Thymus (tissue), 11 donors: ENCODE results near the gene GRAMD4. TPM values are rescaled to one million over a fixed set of nuclear protein-coding genes. Genes with fewer than 3 reads are reported as not detected.

Experiments used
- DNase-seq, 9 donors: peaks; one replicate each; pipeline ENCODE4 v3.0.0-alpha.2; 2013; ENCODE audit warnings: low spot score in 9 of 9, low read depth in 6 of 9, missing footprints in 1 of 9
- H3K27ac ChIP-seq, 2 donors: one replicate each; pipeline ENCODE4 v1.5.1; 2013; ENCODE audit warnings: control low read depth in 1 of 2, low read depth in 1 of 2, low read length in 1 of 2, mild to moderate bottlenecking in 1 of 2, moderate library complexity in 1 of 2
- H3K27me3 ChIP-seq, 2 donors: one replicate each; pipeline ENCODE4 v1.5.1; 2013; ENCODE audit warnings: low read length in 1 of 2; ENCODE audit not compliant: control insufficient read depth in 2 of 2, insufficient read depth in 1 of 2
- H3K36me3 ChIP-seq, 2 donors: one replicate each; pipeline ENCODE4 v1.5.1; 2013; ENCODE audit warnings: low read length in 1 of 2, mild to moderate bottlenecking in 1 of 2, moderate library complexity in 1 of 2; ENCODE audit not compliant: control insufficient read depth in 2 of 2, insufficient read depth in 2 of 2
- H3K4me1 ChIP-seq, 2 donors: one replicate each; pipeline ENCODE4 v1.5.1; 2013; ENCODE audit warnings: low read length in 2 of 2; ENCODE audit not compliant: control insufficient read depth in 2 of 2, insufficient read depth in 2 of 2
- H3K4me3 ChIP-seq, 2 donors: one replicate each; pipeline ENCODE4 v1.5.1; 2013; ENCODE audit warnings: low read length in 2 of 2, control low read depth in 1 of 2, mild to moderate bottlenecking in 1 of 2
- H3K9me3 ChIP-seq, 2 donors: one replicate each; pipeline ENCODE4 v1.5.1; 2013; ENCODE audit warnings: low read length in 1 of 2, mild to moderate bottlenecking in 1 of 2; ENCODE audit not compliant: control insufficient read depth in 2 of 2, insufficient read depth in 1 of 2
- WGBS: extraction: QIAGEN DNeasy Blood & Tissue Kit; methylation state at CpG from one replicate; pipeline ENCODE4 v1.1.7; 2013; 5-methylcytosine and 5-hydroxymethylcytosine counted together
- polyA plus RNA-seq: library from polyadenylated mRNA; stranded (reverse); fragments of 200-250 nt; gene quantifications from one replicate; pipeline ENCODE4 v1.2.3, GENCODE V29; 2013
- total RNA-seq: library from RNA; stranded (reverse); fragments of 120-200 nt; gene quantifications from one replicate; pipeline ENCODE4 v1.2.4, GENCODE V29; 2013
- donor health status: healthy.

Gene GRAMD4
- total and polyA plus RNA-seq, 2 donors = 34.4 to 37.3 TPM

DNA sequence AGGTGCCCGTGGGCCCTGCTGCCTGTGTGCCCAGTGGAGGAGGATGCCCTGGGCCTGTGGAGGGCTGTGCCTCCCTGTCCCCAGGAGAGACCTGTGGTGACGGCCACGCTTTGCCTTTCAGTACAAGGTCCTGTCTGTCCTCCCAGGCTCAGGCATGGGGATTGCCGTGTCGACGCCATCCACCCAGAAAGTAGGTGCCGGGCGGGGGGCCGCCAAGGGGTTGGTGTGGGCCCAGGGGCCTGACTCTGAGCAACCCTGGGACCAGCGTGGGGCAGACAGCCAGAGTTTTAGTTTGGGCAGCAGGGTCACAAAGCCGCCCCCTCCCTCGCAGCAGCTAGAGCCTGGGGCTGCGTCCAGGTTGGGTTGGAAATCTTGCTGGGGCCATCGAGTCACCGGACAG is 56.3 kb downstream of the GRAMD4 start:
- Histone ChIP-seq H3K36me3 (peaks cover 27 to 30% of the 10 kb centered on the region in 2 donors), H3K4me1 (peaks cover 26 to 59% of the 10 kb centered on the region in 2 donors), H3K27me3 (no peaks in the 10 kb centered on the region), H3K9me3 (no peaks in the 10 kb centered on the region), H3K27ac (no peak overlapping the region), H3K4me3 (no peak overlapping the region)
- 96% methylated on average over 15 of the region's 15 CpGs for WGBS
- no peak for DNase-seq

DNA sequence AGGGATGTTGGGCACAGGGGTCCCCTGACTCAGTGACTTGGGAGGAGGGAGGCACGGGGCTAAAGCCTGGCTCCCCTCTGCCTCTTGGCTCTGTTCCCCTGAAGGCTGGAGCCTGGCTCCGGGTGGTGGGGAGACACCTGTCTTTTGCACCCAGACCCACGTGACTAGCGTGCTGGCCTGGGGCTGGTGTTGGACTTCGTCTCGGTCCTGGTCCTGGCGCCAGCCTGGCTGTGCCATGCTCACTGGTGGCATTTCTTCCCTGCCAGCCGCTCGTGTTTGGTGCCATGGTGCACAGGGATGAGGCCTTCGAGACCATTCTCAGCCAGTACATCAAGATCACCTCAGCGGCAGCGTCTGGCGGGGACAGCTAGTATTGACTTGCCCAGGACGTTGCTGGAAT is 56.7 kb downstream of the GRAMD4 start:
- H3K4me3 ChIP-seq = no peak overlapping the region
- 94% methylated on average over 14 of the region's 14 CpGs for whole genome bisulfite sequencing
- peaks cover 26 to 56% of the 10 kb centered on the region in 2 donors for H3K4me1 ChIP-seq
- no peaks in the 10 kb centered on the region for H3K9me3 ChIP-seq
- no peak for DNase-seq
- no peak overlapping the region for H3K27ac ChIP-seq
- peaks cover 27 to 30% of the 10 kb centered on the region in 2 donors for H3K36me3 ChIP-seq
- H3K27me3 ChIP-seq = no peaks in the 10 kb centered on the region

DNA sequence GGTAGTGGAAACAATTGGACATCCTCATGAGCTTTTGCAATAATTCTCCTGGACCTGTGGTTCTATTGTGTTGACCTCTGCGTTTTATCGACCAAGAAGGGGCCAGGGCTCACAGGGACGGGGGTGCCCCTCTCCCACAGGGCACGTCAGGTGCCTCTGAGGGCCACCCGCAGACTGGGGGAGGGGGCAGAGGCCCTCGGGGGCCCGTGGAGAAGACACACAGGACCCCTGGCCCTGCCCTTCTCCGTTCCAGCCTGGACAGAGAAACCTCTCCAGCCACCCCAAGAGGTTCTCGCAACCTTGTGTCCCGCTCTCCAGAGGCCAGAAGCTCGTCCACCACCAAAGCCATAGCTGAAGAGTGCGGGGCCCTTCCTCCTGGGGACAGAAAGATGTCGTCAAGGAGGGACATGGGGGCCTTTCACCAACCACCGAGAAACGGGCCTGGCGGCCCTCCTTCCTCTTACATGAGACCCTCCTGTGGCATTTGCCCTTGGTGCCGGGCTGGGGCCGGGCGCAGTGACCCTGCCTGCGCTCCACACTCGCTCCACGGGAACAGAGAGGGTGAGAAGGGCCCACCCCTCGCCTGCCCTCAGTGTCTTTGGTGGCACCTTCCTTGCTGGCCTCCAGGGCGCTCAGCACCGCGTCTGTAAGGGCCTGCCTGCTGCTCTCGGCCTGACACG is 57.3 kb downstream of the GRAMD4 start:
- H3K36me3 ChIP-seq = peaks cover 27 to 30% of the 10 kb centered on the region in 2 donors
- WGBS = 96% methylated on average over 28 of the region's 28 CpGs
- H3K4me3 ChIP-seq = no peak overlapping the region
- no peak overlapping the region for H3K27ac ChIP-seq
- no peaks in the 10 kb centered on the region for H3K27me3 ChIP-seq
- H3K9me3 ChIP-seq = no peaks in the 10 kb centered on the region
- peaks cover 26 to 50% of the 10 kb centered on the region in 2 donors for H3K4me1 ChIP-seq
- DNase-seq = no peak

DNA sequence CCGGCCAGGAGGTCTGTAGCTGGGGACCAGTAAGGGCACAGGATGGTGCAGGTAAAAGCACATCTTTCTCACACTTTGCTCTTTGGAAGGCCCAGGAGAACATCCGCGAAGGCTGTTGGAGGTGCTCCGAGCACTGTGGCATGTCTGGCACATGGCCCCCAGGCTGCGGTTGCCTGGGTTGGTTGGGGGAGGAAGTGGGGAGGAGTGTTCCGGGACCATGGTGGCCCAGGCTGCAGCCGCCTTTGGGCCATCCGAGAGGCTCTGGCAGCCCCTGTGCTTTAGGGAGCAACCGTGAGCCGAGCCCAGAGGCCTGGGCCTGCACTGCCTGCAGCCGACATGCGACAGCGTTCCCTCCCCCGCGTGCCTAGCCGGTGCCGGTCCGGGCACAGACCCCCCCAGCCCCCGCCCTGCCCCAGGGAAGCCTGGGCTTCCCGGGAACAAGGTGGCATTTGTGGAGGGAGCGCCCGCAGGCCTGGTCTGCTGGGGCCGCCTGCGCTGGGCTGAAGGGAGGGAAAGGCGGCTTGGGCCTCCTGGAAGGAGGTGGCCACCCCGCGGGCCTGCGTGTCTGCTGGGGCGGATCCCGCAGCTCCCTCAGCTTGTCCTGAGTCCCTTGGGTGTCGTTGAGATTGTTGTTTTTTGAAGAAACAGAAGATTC is 57.9 kb downstream of the GRAMD4 start:
- no peaks in the 10 kb centered on the region for H3K27me3 ChIP-seq
- H3K27ac ChIP-seq = no peak overlapping the region
- 80% methylated on average over 31 of the region's 31 CpGs for WGBS
- H3K36me3 ChIP-seq = peaks cover 22 to 30% of the 10 kb centered on the region in 2 donors
- no peak overlapping the region for H3K4me3 ChIP-seq
- no peak for DNase-seq
- peaks cover 19 to 43% of the 10 kb centered on the region in 2 donors for H3K4me1 ChIP-seq
- no peaks in the 10 kb centered on the region for H3K9me3 ChIP-seq

DNA sequence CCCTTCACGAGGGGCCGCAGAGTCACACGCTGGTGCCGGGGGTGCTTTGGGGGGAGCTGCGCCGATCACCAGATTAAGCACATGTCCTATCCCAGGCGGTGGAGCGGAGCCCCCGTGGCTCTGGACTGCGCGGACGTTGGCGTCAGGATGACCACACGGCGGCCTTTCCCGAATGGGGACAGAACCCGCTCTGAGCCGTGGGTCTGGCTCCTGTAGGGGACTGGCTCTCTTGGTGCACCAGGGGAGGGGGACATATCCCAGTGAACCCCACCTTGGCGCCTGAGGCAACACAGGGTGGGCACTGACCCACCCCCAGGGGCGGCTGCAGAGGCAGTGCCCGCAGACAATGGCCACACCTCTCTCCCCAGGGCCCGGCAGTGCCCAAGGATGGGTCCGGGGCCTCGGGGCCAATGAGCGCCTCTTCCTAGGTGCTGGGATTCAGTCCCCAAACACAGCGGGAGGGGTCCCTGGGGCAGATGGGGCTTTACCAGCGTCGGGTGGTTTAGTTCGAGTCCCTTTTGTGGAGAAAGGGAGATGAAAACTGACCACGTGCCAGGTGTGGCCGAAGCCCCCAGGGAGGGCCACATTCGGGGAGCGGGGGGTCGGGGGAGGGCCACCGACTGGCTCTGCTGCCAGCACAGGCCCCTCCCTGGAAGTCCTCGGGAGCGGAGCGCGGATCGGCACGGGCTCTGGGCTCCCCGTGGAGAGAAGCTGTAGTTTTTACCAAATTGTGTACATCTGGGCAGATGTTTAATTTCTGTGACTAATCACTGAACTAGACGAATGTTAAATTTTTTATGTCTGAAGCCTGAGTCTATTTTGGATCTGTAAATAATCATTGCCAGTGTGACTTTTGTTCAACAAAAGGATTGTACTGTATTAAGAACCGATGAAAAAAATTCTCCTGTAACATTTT is 58.9 kb downstream of the GRAMD4 start:
- H3K27ac ChIP-seq = no peak overlapping the region
- H3K36me3 ChIP-seq = peaks cover 21 to 26% of the 10 kb centered on the region in 2 donors
- no peak overlapping the region for H3K4me3 ChIP-seq
- no peak for DNase-seq
- no peaks in the 10 kb centered on the region for H3K9me3 ChIP-seq
- no peaks in the 10 kb centered on the region for H3K27me3 ChIP-seq
- 95% methylated on average over 44 of the region's 44 CpGs for WGBS
- peaks cover 10 to 36% of the 10 kb centered on the region in 2 donors for H3K4me1 ChIP-seq

DNA sequence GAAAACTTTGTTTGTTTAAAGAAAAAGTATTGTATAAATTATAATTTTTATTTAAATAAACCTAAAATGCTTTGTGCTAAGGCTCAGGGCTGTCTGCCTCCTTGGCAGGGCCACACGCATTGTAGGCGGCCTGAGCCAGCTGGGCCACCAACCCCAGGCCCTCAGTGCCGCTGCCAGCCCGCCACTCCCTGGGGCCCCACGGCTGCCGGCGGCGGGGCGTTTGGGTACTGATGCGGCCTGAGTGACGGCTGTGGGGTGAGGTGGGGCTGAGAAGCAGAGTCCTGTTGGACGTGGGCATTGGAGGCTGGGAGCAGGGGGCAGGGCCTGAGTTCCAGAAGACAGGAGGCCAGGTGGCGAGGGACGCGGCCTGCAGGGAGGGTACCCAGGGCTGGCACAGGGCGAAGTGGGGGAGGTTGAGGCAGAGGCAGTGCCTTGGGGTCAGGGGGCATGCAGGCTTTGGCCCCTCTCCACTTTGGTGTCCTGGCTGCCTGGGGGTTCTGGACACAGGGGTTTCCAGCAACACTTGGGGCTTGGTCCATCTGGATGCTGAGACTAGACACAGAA is 59.6 kb downstream of the GRAMD4 start:
- WGBS = 99% methylated on average over 16 of the region's 16 CpGs
- no peak overlapping the region for H3K27ac ChIP-seq

DNA sequence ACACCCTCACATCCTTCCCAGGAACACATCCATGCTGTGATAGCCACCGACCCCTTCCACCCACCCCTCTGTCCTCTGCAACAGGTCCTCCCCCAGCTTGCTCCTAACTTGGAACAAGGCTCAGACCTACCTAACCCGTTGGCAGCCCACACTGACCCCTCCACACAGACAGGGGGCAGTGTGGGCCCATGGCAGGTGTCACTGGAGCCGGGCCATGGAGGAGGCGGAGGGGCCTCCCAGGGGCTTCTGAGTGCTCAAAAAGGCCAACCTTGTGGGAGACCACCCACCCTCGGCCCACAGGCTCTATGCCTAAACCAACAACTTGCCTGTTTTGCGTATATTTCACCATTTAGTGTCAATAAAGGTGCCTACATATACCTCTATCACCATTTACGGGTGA is 60.8 kb downstream of the GRAMD4 start:
- peaks cover 32 to 39% of the 10 kb centered on the region in 2 donors for H3K36me3 ChIP-seq
- WGBS = 95% methylated on average over 7 of the region's 7 CpGs
- DNase-seq = no peak

More for the DNA sequence above, 59.6 kb downstream of the GRAMD4 start:
- H3K9me3 ChIP-seq = no peaks in the 10 kb centered on the region
- DNase-seq = no peak
- H3K27me3 ChIP-seq = no peaks in the 10 kb centered on the region
- peaks cover 29 to 31% of the 10 kb centered on the region in 2 donors for H3K36me3 ChIP-seq
- peaks cover 7 to 34% of the 10 kb centered on the region in 2 donors for H3K4me1 ChIP-seq
- H3K4me3 ChIP-seq = no peak overlapping the region

DNA sequence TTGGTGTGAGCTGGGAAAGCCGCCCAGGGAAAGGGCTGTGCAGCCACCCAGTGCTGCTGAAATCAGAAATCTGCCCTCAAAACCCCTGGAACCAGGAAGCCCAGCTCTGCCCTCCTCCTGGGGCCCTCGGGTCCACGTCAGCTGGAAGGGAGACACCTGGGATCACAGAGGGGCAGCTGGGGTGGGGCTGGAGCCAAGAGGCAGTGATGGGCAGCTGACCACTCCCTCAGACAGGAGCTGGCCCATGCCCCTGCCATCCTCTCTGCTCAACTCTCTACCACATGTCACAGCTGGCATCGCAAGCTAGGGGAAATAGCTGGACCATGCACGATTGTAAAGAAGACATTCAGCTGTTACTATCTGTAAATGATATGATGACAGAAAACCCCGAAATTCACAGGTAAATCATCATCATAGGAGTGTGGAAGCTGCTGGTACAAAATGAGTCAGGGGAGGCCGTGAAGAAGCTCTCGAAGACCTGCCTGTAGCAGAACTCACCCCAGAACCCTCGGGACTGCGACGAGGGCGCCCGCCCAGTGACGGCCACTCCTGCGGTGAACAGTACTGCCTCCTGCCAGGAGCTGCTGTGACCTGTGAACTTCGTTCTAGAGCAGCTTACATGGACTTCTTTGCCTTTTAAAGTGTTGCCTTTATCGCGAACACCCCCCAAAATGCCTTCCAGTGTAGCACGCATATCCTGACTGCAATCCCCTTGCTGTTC is 62.0 kb downstream of the GRAMD4 start:
- Histone ChIP-seq H3K9me3 (peaks cover 0 to 1% of the 10 kb centered on the region in 2 donors), H3K4me3 (no peak overlapping the region), H3K36me3 (peaks cover 36 to 39% of the 10 kb centered on the region in 2 donors), H3K27ac (no peak overlapping the region), H3K4me1 (peaks cover 12 to 20% of the 10 kb centered on the region in 2 donors), H3K27me3 (no peaks in the 10 kb centered on the region)
- WGBS = 97% methylated on average over 19 of the region's 19 CpGs
- no peak for DNase-seq

More for the DNA sequence above, 60.8 kb downstream of the GRAMD4 start:
- Histone ChIP-seq H3K27me3 (no peaks in the 10 kb centered on the region), H3K4me3 (no peak overlapping the region), H3K9me3 (no peaks in the 10 kb centered on the region), H3K4me1 (peaks cover 10 to 27% of the 10 kb centered on the region in 2 donors), H3K27ac (no peak overlapping the region)
